ENCODE data around the gene CREB5. TPM values are rescaled to one million over a fixed set of nuclear protein-coding genes. Genes with fewer than 3 reads are reported as not detected.
"Not testable (repeated sequence)": the region's sequence is repeated elsewhere in the genome, so short reads cannot be mapped to it uniquely, and the experiment has no call there.

Gene CREB5
- total and polyA plus RNA-seq, 8 donors = 2.5 to 11.5 (median 3.6) TPM

DNA sequence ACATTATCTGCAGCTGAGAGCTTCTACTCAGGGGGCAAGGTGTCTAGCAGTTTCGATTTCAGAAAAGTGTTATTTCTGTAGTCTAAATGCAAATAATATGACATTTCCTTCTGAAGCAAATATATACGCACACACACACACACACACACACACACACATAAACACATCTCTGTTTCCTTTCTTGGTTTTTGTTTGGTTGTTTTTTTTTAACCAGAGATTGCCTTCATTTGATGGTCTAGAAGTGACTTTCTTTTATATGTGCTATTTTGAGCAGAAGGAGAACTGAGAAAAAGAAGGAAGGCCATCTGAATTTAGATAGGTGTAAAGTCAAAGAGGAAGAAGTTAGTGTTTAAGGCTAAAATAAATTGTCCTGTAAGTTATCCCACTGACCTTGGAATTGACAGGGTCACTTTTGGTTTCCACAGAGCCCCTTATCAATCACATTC is 403.6 kb downstream of the CREB5 start:
- intact Hi-C loops (cut with DNase I) = no loop called here
- no peak for ATAC-seq

DNA sequence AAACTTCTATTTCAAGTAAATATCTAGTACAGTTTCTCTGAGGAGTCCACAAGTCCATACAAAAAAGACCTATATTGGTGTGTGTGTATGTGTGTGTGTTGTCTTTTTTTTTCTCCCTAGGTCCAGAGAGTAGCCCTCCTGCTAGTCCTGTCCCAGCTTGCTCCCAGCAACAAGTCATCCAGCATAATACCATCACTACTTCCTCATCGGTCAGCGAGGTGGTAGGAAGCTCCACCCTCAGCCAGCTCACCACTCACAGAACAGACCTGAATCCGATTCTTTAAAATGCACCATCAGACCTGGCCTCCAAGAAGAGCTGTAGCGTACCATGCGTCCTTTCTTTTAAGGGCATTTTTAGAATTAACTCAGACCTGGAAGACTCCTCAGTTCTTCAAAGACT is 406.7 kb downstream of the CREB5 start:
- WGBS, 2 donors = 84 to 86% methylated on average over 5 of the region's 5 CpGs
- Histone ChIP-seq H3K36me3 (no peaks in the 10 kb centered on the region), H3K27ac (no peak overlapping the region), H3K4me1 (no peaks in the 10 kb centered on the region), H3K4me3 (no peak overlapping the region), H3K9me3 (no peaks in the 10 kb centered on the region), H3K27me3 (no peaks in the 10 kb centered on the region)
- intact Hi-C loops (cut with DNase I) = no loop called here
- TF ChIP-seq, protein P1, sequence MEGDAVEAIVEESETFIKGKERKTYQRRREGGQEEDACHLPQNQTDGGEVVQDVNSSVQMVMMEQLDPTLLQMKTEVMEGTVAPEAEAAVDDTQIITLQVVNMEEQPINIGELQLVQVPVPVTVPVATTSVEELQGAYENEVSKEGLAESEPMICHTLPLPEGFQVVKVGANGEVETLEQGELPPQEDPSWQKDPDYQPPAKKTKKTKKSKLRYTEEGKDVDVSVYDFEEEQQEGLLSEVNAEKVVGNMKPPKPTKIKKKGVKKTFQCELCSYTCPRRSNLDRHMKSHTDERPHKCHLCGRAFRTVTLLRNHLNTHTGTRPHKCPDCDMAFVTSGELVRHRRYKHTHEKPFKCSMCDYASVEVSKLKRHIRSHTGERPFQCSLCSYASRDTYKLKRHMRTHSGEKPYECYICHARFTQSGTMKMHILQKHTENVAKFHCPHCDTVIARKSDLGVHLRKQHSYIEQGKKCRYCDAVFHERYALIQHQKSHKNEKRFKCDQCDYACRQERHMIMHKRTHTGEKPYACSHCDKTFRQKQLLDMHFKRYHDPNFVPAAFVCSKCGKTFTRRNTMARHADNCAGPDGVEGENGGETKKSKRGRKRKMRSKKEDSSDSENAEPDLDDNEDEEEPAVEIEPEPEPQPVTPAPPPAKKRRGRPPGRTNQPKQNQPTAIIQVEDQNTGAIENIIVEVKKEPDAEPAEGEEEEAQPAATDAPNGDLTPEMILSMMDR (IDR thresholded peaks at IDR 0.05) = no peak
- ATAC-seq = no peak
- DNase-seq = no peak
- no peak for FAIRE-seq

More for the DNA sequence above, 403.6 kb downstream of the CREB5 start:
- no peaks in the 10 kb centered on the region for H3K4me1 ChIP-seq
- WGBS, 2 donors = 70 to 86% methylated on average over 2 of the region's 2 CpGs
- DNase-seq (no peak), FAIRE-seq (no peak)
- no peaks in the 10 kb centered on the region for H3K9me3 ChIP-seq
- no peak overlapping the region for H3K27ac ChIP-seq
- no peaks in the 10 kb centered on the region for H3K27me3 ChIP-seq
- TF ChIP-seq, protein P1 (IDR thresholded peaks at IDR 0.05) = no peak
- H3K4me3 ChIP-seq = no peak overlapping the region
- no peaks in the 10 kb centered on the region for H3K36me3 ChIP-seq

DNA sequence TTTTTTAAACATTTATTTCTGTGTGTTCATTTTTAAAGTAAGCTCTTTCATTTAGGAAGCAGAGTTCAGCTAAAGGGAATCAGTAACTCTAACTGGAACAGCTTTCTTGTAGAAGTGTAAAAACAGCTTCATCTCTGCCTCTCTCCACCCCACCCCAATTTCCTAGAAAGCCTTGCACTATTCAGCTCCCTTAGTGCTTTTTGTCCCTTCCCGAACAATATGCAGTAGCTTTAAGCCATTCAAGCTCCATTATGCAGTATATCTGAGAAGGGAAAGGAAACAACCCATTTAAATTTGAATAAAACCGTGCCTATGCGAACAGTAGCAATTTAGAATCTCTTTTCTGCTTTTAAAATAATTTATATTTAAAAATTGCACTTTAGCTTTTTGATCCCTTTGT is 411.3 kb downstream of the CREB5 start:
- WGBS, 2 donors = 80 to 81% methylated on average over 3 of the region's 3 CpGs

DNA sequence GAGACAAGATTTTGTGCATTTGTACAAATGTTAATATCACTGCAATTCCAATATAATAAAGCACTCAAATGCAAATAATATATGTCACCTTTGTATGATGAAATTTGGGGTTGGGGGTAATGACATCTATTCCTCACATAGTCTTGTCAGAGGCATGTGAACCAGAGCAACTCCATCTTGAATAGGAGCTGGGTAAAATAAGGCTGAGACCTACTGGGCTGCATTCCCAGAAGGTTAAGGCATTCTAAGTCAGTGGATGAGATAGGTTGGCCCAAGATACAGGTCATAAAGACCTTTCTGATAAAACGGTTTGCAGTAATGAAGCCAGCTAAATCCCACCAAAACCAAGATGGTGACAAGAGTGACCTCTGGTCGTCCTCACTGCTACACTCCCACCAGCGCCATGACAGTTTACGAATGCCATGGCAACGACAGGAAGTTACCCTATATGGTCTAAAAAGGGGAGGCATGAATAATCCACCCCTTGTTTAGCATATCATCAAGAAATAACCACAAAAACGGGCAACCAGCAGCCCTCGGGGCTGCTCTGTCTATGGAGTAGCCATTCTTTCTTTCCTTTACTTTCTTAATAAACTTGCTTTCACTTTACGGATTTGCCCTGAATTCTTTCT is 413.6 kb downstream of the CREB5 start:
- DNase-seq; FAIRE-seq; H3K4me1 ChIP-seq; H3K27ac ChIP-seq; H3K9me3 ChIP-seq; H3K27me3 ChIP-seq; ATAC-seq; intact Hi-C loops (cut with DNase I); H3K36me3 ChIP-seq; H3K4me3 ChIP-seq: not testable (repeated sequence)
- 69 to 72% methylated on average over 8 of the region's 8 CpGs for WGBS, 2 donors

More for the DNA sequence above, 411.3 kb downstream of the CREB5 start:
- no peaks in the 10 kb centered on the region for H3K36me3 ChIP-seq
- H3K9me3 ChIP-seq = no peaks in the 10 kb centered on the region
- ATAC-seq = no peak
- H3K4me1 ChIP-seq = no peaks in the 10 kb centered on the region
- TF ChIP-seq, protein P1 (IDR thresholded peaks at IDR 0.05) = no peak
- no peaks in the 10 kb centered on the region for H3K27me3 ChIP-seq
- H3K27ac ChIP-seq = no peak overlapping the region
- no peak for FAIRE-seq
- DNase-seq = no peak
- no peak overlapping the region for H3K4me3 ChIP-seq
- intact Hi-C loops (cut with DNase I) = no loop called here

DNA sequence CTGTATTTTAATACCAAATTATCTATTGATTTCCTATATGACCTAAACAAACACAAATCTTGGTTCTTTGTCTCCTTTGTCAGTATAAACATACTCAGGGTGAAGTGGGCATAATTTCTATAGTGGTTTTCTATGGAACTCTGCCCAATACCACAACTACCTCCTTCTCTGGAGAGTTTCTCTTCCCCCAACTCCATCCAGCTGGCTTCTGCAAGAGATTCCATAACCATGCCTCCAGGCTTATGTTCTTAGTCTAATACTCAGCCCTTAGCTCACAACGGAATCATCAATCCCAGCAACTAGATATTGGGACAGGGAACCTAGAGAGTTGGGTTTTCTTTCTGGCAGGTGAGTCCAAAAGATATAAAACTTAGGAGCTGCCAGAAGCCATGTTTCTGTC is 418.5 kb downstream of the CREB5 start:
- Histone ChIP-seq H3K27me3 (no peaks in the 10 kb centered on the region), H3K9me3 (no peaks in the 10 kb centered on the region), H3K27ac (no peak overlapping the region), H3K4me3 (no peak overlapping the region), H3K36me3 (no peaks in the 10 kb centered on the region), H3K4me1 (no peaks in the 10 kb centered on the region)
- no peak for DNase-seq
- peak in 1 of 4 donors; percentile 51 for ATAC-seq
- WGBS, 2 donors = 66 to 81% methylated on average over 1 of the region's 1 CpG
- TF ChIP-seq, protein P1 (IDR thresholded peaks at IDR 0.05) = no peak
- FAIRE-seq = no peak
- intact Hi-C loops (cut with DNase I) = no loop called here

All from pancreas (tissue), 10 donors.